PFSK-1 (cell line): ENCODE measurements around the gene RAE1.

Source experiments
- FOXP2 ChIP-seq: optimal IDR thresholded peaks from 2 replicates; pipeline ENCODE3; 2011; ENCODE audit warnings: borderline replicate concordance, control low read depth, inconsistent platforms; ENCODE audit not compliant: insufficient read depth; ENCODE audit errors: extremely low read length, extremely low read depth
- SIN3A ChIP-seq: IDR thresholded peaks from 2 replicates; pipeline ENCODE4 v1.6.1; 2012; ENCODE audit warnings: mild to moderate bottlenecking, low read length, moderate library complexity, borderline replicate concordance; ENCODE audit not compliant: insufficient read depth
- TAF1 ChIP-seq: IDR thresholded peaks from 2 replicates; pipeline ENCODE4 v1.6.1; 2012; ENCODE audit warnings: low read length, control low read depth, borderline replicate concordance; ENCODE audit not compliant: insufficient read depth
- TF ChIP-seq, protein P1 (sequence below), 2 experiments: IDR thresholded peaks; 2 replicates each; pipeline versions ENCODE4 v1.6.1 to v1.8.0; 2011 to 2012; ENCODE audit warnings: low read depth in 2 of 2, low read length in 2 of 2, control low read depth in 1 of 2, inconsistent platforms in 1 of 2, mild to moderate bottlenecking in 1 of 2, moderate library complexity in 1 of 2; ENCODE audit not compliant: insufficient read depth in 1 of 2

DNA sequence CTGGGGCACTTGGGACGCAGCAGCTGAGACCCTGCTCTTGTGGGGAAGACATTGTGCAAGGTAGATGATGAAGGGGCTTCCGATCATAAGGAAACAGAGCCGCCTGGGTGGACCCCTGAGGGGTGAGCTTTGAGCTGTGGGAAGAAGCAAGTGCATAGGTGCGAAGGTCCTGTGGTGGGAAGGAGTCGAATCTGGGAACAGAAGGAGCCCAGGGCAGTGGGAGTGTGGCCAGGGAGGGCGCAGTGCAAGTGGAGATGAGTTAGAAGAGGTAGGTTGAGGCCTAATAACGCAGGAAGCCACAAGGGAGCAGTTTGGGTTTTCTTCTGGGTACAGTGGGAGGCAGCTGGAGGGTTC lies 50.5 kb downstream of the RAE1 start:
- TF ChIP-seq, protein P1, sequence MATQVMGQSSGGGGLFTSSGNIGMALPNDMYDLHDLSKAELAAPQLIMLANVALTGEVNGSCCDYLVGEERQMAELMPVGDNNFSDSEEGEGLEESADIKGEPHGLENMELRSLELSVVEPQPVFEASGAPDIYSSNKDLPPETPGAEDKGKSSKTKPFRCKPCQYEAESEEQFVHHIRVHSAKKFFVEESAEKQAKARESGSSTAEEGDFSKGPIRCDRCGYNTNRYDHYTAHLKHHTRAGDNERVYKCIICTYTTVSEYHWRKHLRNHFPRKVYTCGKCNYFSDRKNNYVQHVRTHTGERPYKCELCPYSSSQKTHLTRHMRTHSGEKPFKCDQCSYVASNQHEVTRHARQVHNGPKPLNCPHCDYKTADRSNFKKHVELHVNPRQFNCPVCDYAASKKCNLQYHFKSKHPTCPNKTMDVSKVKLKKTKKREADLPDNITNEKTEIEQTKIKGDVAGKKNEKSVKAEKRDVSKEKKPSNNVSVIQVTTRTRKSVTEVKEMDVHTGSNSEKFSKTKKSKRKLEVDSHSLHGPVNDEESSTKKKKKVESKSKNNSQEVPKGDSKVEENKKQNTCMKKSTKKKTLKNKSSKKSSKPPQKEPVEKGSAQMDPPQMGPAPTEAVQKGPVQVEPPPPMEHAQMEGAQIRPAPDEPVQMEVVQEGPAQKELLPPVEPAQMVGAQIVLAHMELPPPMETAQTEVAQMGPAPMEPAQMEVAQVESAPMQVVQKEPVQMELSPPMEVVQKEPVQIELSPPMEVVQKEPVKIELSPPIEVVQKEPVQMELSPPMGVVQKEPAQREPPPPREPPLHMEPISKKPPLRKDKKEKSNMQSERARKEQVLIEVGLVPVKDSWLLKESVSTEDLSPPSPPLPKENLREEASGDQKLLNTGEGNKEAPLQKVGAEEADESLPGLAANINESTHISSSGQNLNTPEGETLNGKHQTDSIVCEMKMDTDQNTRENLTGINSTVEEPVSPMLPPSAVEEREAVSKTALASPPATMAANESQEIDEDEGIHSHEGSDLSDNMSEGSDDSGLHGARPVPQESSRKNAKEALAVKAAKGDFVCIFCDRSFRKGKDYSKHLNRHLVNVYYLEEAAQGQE (IDR thresholded peaks at IDR 0.05; ENCODE audit: insufficient read depth in 1 of 2, low read depth in 2 of 2, low read length in 2 of 2), result no peak
- no peak for TF ChIP-seq TAF1
- no peak for TF ChIP-seq FOXP2
- TF ChIP-seq SIN3A, result no peak
